Upper lobe of left lung (tissue), 4 donors: Measurements from ENCODE around the gene AP3M1.

Source experiments
- EP300 ChIP-seq, 4 donors: sonication (generic); formaldehyde crosslinking; IDR thresholded peaks; one replicate each; pipeline ENCODE4 v1.5.1; 2017; ENCODE audit warnings: antibody characterized with exemption in 4 of 4, control low read depth in 2 of 4
- POLR2A ChIP-seq, 4 donors: fragments of 450-650 bp; IDR thresholded peaks; one replicate each; pipeline ENCODE4 v1.5.1; 2016 to 2017; ENCODE audit warnings: antibody characterized with exemption in 4 of 4, mild to moderate bottlenecking in 2 of 4
- POLR2AphosphoS5 ChIP-seq, 2 donors: sonication (generic); formaldehyde crosslinking; IDR thresholded peaks; one replicate each; pipeline ENCODE4 v1.5.1; 2017; ENCODE audit warnings: antibody characterized with exemption in 2 of 2
- TF ChIP-seq, protein P1 (sequence below), 6 experiments: fragments of 450-650 bp in 4 of 6; fragments of 200-600 bp in 2 of 6; sonication (generic) in 2 of 6; IDR thresholded peaks; one replicate each; pipeline ENCODE4 v1.5.1; 2016 to 2019; ENCODE audit warnings: antibody characterized with exemption in 6 of 6

DNA sequence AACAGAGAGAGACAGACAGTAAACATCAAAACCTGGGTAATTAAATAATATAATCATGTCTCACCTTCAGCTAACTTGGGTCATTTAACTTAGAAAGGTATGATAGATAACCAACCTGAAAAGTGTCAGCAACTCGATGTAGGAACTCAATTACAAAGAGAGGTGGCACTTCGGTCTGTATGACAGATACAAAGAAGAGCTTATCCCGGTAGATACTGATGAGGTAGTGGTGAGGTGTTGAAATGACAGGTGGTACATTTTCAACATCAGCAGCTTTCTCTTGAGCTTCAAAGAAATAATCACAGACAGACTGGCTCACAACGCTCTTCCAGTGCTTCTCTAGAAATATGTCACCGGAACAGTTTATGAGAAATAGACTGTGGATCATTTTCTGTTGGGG lies 12.6 kb downstream of the AP3M1 start:
- TF ChIP-seq POLR2A (IDR thresholded peaks at IDR 0.05) (no peak), POLR2AphosphoS5 (IDR thresholded peaks at IDR 0.05) (no peak), EP300 (IDR thresholded peaks at IDR 0.05) (no peak)
- TF ChIP-seq, protein P1, sequence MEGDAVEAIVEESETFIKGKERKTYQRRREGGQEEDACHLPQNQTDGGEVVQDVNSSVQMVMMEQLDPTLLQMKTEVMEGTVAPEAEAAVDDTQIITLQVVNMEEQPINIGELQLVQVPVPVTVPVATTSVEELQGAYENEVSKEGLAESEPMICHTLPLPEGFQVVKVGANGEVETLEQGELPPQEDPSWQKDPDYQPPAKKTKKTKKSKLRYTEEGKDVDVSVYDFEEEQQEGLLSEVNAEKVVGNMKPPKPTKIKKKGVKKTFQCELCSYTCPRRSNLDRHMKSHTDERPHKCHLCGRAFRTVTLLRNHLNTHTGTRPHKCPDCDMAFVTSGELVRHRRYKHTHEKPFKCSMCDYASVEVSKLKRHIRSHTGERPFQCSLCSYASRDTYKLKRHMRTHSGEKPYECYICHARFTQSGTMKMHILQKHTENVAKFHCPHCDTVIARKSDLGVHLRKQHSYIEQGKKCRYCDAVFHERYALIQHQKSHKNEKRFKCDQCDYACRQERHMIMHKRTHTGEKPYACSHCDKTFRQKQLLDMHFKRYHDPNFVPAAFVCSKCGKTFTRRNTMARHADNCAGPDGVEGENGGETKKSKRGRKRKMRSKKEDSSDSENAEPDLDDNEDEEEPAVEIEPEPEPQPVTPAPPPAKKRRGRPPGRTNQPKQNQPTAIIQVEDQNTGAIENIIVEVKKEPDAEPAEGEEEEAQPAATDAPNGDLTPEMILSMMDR (IDR thresholded peaks at IDR 0.05): no peak
